HG03139 (cell line): ENCODE measurements around the gene ZNF454.

Experiments used
- ATAC-seq: cut with Tn5 transposase; IDR thresholded peaks from one replicate; pipeline ENCODE4 v1.9.1; 2021; ENCODE audit not compliant: unreplicated experiment

Gene ZNF454

DNA sequence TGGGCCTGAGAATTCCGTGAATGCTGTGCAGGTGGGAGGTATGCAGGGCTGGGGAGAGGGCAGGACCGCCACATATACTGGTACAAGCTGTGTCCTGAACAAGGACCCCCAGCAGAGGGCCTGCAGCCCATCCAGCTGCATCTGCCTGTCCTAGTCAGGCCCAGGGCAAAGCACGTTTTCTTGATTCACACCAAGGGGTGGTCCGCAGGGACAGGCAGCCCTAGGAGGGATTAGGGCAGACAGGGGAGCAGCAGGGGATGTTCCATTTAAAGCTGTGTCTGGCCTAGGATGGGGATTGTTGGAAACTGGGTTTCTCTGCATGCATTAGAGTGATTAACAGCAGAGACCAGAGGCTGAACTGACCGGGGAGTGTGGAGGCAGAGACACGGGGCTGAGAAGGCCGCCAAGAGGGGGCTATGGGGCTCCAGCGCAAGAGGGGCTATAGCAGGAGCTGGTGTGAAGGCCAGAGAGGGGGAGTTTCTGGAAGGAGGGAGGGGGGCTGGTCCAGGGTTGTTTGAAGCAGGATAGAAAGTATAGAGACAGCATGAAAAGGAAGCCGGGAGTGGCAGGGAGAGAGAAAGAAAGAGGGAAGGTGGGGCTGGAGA, 51.4 kb downstream of the ZNF454 start:
- ATAC-seq, result no peak

DNA sequence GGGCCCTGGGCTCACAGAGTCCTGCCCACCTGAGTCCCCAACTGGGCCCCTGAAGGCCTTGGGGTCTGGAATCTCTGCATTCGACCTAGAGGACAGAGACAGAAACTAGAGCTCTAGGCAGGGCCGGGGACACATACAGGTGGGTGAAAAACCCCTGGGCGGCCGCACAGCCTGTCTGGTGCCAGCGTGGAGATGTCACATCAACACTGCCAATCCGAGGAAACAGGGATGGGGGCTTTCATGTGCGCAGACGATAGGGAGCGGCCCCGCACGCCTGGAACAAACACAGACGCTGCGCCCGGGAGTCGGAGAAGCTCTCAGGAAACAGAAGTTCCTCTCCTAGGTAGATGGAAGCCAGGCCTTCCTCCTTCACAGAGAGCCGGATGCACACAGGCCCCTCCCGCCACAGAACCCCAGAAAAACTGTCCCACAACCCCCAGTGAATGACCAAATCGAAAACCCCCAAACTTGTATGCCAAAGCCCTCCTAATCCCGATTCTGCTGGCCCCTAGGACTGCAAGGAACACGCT, 52.3 kb downstream of the ZNF454 start:
- ATAC-seq, result no peak

GRCh38 chr5:178993955-178994579, 53.1 kb downstream of the ZNF454 start:
- ATAC-seq, result no peak

DNA sequence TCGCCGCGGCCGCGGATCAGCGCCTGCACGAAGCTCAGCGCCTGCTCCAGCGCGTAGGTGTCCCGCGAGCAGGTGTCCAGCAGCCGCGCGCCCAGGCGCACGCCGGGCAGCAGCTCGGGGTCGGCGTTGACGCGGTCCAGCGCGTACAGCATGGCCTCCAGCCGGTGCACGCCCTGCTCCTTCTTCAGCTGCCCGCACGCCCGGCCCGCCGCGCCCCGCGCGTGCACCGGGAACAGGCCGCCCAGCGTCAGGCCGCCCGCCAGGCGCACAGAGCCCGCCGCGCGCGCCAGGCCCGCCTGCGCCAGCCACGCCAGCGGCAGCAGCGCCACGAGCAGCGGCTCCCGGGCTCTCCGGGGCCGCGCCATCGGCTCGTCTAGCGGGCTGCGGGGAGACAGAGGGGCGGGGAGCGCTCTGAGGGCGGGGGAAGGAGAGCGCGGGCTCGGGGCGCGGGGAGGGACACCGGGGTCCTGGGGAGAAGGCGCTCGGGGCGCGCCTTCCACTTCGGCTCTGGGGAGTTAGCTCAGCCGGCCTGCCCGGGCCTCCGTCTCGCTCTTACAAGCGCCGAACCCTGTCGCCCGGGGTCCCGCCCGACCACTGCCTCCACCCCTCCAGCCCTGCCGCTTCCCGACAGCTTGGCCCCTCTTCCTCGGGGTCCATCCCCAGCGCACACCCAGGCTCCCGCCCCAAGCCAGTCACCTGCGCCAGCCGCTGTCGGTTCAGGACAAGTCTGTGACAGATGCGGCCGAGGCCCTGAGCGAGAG, 53.8 kb downstream of the ZNF454 start, which contains the start of gene GRM6:
GRM6 (minus strand) TSS at position 741 of the 761 bp plus-strand sequence; CDS start at position 365, 376 bp downstream.
- ATAC-seq, result no peak

DNA sequence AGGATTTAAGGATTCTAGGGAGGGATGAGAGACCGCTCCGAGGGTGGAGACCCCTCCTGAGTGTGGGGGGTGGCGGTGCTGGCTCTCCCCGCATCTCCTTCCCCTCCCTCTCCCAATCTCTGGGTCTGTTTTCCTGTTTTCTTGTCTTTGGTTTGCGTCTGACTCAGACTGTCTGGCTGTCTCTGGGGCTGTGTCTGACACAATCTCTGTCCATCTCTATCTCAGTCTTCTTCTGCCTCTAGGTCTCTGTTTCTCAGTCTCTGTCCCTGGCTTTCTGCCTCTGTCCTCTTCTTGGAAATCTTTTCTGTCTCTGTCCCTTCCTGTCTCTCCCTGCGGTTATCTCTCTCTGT, 54.3 kb downstream of the ZNF454 start:
- no peak for ATAC-seq

DNA sequence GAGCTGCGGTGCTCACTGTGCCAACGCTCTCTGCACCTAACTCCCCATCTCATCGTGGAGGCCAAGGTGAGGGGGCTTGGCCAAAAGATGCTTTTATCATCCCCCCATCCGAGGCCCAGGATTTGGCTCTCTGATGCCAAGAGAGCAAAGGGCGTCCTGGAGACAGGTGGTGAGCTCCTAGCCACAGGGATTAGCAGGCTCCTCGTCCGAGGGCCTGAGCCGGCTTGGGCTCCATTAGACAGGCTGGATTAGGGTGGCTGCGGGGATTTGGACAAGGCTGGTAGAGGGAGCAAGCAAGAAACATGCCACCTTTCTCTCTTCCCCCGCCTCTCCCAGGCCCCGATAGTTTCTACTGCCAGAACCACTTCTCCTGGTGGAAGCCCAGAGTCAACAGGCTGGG, 55.2 kb downstream of the ZNF454 start:
- no peak for ATAC-seq

- ATAC-seq, result no peak
These were observed 56.2 kb downstream of the ZNF454 start for GRCh38 chr5:178997191-178997590.

GRCh38 chr5:178998441-178998840, 57.4 kb downstream of the ZNF454 start:
- ATAC-seq, result no peak

- ATAC-seq, result no peak
These were observed 65.6 kb downstream of the ZNF454 start for GRCh38 chr5:179006564-179006963.

DNA sequence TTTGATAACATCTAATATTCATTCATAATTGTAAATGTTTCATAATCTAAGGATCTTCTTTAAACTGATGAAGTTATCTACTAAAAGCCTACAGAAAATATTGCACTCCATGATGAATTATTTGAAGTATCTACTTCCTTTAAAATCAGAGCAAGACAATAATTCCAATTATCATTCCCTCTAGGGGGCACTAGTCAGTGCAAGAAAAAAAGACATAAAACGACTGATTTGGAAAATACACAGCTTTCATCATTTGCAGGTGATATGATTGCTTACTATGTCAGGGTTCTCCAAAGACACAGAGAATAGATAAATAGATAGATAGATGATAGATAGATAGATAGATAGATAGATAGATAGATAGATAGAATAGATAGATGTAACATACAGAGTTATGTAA, 67.7 kb downstream of the ZNF454 start:
- no peak for ATAC-seq
